Fibroblast of skin of scalp (primary cell): ENCODE measurements around the gene SPIC. TPM values are rescaled to one million over a fixed set of nuclear protein-coding genes. Genes with fewer than 3 reads are reported as not detected.
A peak's percentile ranks its signal among the peaks of the same experiment; 100 is the strongest.
"Not testable (repeated sequence)": the region's sequence is repeated elsewhere in the genome, so short reads cannot be mapped to it uniquely, and the experiment has no call there.

Source experiments
- DNase-seq: peaks from one replicate; pipeline ENCODE4 v3.0.0-alpha.2; 2013
- polyA plus RNA-seq, 2 experiments: library from polyadenylated mRNA; unstranded; fragments of 120-200 nt; gene quantifications; one replicate each; pipeline ENCODE4 v1.2.1, GENCODE V29; 2013; ENCODE audit not compliant: insufficient read length in 2 of 2

Gene SPIC
- polyA plus RNA-seq (2013, experiment 1 of 2; ENCODE audit: insufficient read length) = not detected
- not detected for polyA plus RNA-seq (2013, experiment 2 of 2; ENCODE audit: insufficient read length)

- DNase-seq = no peak
These were observed at the start of gene SPIC for GRCh38 chr12:101474711-101475386. TSS of gene SPIC (plus strand) at chr12:101475336. CDS start at chr12:101476905, 1,569 bp downstream.

GRCh38 chr12:101430456-101430855 is 44.7 kb upstream of the SPIC start:
- no peak for DNase-seq

GRCh38 chr12:101436136-101436535 is 39.0 kb upstream of the SPIC start:
- no peak for DNase-seq

- no peak for DNase-seq
These were observed 35.9 kb upstream of the SPIC start for GRCh38 chr12:101439236-101439635.

- no peak for DNase-seq
These were observed 33.5 kb upstream of the SPIC start for GRCh38 chr12:101441461-101442224.

GRCh38 chr12:101455685-101456084 is 19.5 kb upstream of the SPIC start:
- no peak for DNase-seq

GRCh38 chr12:101459642-101460346 is 15.3 kb upstream of the SPIC start:
- DNase-seq = no peak

GRCh38 chr12:101468948-101469347 is 6.2 kb upstream of the SPIC start:
- no peak for DNase-seq

- no peak for DNase-seq
These were observed 4.2 kb upstream of the SPIC start for GRCh38 chr12:101470939-101471338.

- DNase-seq = not testable (repeated sequence)
These were observed 3.3 kb upstream of the SPIC start for GRCh38 chr12:101471878-101472277.

GRCh38 chr12:101474248-101474647 is 888 bp upstream of the SPIC start:
- DNase-seq = no peak

GRCh38 chr12:101475751-101476305 is 692 bp downstream of the SPIC start:
- DNase-seq = no peak

- no peak for DNase-seq
These were observed 5.7 kb downstream of the SPIC start for GRCh38 chr12:101480849-101481248.

GRCh38 chr12:101485021-101485420 is 9.9 kb downstream of the SPIC start:
- peak; percentile 45 for DNase-seq

GRCh38 chr12:101488469-101488868 is 13.3 kb downstream of the SPIC start:
- DNase-seq = no peak

- DNase-seq = no peak
These were observed 15.3 kb downstream of the SPIC start for GRCh38 chr12:101490286-101490920.

GRCh38 chr12:101491329-101491728 is 16.2 kb downstream of the SPIC start:
- DNase-seq = no peak

- no peak for DNase-seq
These were observed 18.4 kb downstream of the SPIC start for GRCh38 chr12:101493556-101493955.

- DNase-seq = no peak
These were observed 23.1 kb downstream of the SPIC start for GRCh38 chr12:101498252-101498651.

GRCh38 chr12:101501410-101501995 is 26.4 kb downstream of the SPIC start:
- no peak for DNase-seq

GRCh38 chr12:101521136-101521535 is 46.0 kb downstream of the SPIC start:
- no peak for DNase-seq

- no peak for DNase-seq
These were observed 52.5 kb downstream of the SPIC start for GRCh38 chr12:101527682-101528081.
